HCT116 (cell line): Measurements from ENCODE around the gene FAM98A.

Source experiments
- CEBPB ChIP-seq: IDR thresholded peaks from 2 replicates; pipeline ENCODE4 v1.6.1; 2012; ENCODE audit warnings: low read depth
- EZH2 ChIP-seq: fragments of 200-600 bp; sonication (generic); IDR thresholded peaks from 2 replicates; pipeline ENCODE4 v1.6.1; 2017; ENCODE audit warnings: antibody characterized with exemption, mixed run types
- FOSL1 ChIP-seq: IDR thresholded peaks from 2 replicates; pipeline ENCODE4 v1.6.1; 2012; ENCODE audit warnings: low read depth
- POLR2A ChIP-seq: IDR thresholded peaks from 2 replicates; pipeline ENCODE4 v1.7.0; 2011; ENCODE audit warnings: borderline replicate concordance; ENCODE audit not compliant: insufficient read depth, insufficient read length; ENCODE audit errors: extremely low read depth
- POLR2AphosphoS5 ChIP-seq: IDR thresholded peaks from 2 replicates; pipeline ENCODE4 v1.6.1; 2011; ENCODE audit warnings: mild to moderate bottlenecking, low read depth, low read length, moderate library complexity
- RAD21 ChIP-seq: IDR thresholded peaks from 2 replicates; pipeline ENCODE4 v1.6.1; 2012; ENCODE audit warnings: low read depth, mild to moderate bottlenecking
- SIN3A ChIP-seq: IDR thresholded peaks from 2 replicates; pipeline ENCODE4 v1.6.1; 2012; ENCODE audit warnings: low read depth
- SRF ChIP-seq: IDR thresholded peaks from 2 replicates; pipeline ENCODE4 v1.6.1; 2012; ENCODE audit warnings: low read depth
- ZNF274 ChIP-seq: fragments of 200-500 bp; sonication (Bioruptor generic); IDR thresholded peaks from 2 replicates; pipeline ENCODE4 v1.6.1; 2014; ENCODE audit warnings: mild to moderate bottlenecking, low read depth, low read length, inconsistent platforms
- TF ChIP-seq, protein P1 (sequence below), 3 experiments: fragments of 200-600 bp in 1 of 3; sonication (generic) in 1 of 3; IDR thresholded peaks in 2 of 3; conservative IDR thresholded peaks in 1 of 3; 2 replicates each; pipeline ENCODE4 v1.5.1; 2012 to 2017; ENCODE audit warnings: low read depth in 2 of 3, low read length in 2 of 3, antibody characterized with exemption in 1 of 3, borderline replicate concordance in 1 of 3, control low read depth in 1 of 3, mild to moderate bottlenecking in 1 of 3, mixed read lengths in 1 of 3, mixed run types in 1 of 3, moderate library complexity in 1 of 3; ENCODE audit not compliant: insufficient read depth in 1 of 3

DNA sequence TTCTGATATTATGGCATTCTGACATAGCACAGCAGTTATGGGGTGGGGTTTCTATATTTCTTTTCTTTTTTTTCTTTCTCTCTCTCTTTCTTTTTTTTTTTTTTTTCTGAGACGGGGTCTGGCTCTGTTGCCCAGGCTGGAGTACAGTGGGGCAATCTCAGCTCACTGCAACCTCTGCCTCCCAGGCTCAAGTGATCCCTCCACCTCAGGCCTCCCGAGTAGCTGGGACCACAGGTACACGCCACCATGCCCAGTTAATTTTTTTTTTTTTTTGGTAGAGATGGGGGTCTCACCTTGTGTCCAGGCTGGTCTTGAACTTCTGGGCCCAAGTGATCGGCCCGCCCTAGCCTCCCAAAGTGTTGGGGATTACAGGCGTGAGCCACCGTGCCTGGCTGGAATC lies 7.5 kb upstream of the FAM98A start:
- TF ChIP-seq POLR2AphosphoS5 (no peak), CEBPB (no peak), POLR2A (no peak), RAD21 (no peak), EZH2 (no peak), SIN3A (no peak), ZNF274 (no peak), FOSL1 (no peak), SRF (no peak)
- TF ChIP-seq, protein P1, sequence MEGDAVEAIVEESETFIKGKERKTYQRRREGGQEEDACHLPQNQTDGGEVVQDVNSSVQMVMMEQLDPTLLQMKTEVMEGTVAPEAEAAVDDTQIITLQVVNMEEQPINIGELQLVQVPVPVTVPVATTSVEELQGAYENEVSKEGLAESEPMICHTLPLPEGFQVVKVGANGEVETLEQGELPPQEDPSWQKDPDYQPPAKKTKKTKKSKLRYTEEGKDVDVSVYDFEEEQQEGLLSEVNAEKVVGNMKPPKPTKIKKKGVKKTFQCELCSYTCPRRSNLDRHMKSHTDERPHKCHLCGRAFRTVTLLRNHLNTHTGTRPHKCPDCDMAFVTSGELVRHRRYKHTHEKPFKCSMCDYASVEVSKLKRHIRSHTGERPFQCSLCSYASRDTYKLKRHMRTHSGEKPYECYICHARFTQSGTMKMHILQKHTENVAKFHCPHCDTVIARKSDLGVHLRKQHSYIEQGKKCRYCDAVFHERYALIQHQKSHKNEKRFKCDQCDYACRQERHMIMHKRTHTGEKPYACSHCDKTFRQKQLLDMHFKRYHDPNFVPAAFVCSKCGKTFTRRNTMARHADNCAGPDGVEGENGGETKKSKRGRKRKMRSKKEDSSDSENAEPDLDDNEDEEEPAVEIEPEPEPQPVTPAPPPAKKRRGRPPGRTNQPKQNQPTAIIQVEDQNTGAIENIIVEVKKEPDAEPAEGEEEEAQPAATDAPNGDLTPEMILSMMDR (IDR thresholded peaks at IDR 0.05 in 2 of 3, conservative IDR thresholded peaks at IDR 0.05 in 1 of 3; ENCODE audit: borderline replicate concordance in 1 of 3, insufficient read depth in 1 of 3, low read depth in 2 of 3, low read length in 2 of 3) = no peak
